ENCODE data around the gene INHBB. TPM values are rescaled to one million over a fixed set of nuclear protein-coding genes. Genes with fewer than 3 reads are reported as not detected.

INHBB gene
- polyA plus RNA-seq, 3 donors: 0.08 TPM; not detected in 2

DNA sequence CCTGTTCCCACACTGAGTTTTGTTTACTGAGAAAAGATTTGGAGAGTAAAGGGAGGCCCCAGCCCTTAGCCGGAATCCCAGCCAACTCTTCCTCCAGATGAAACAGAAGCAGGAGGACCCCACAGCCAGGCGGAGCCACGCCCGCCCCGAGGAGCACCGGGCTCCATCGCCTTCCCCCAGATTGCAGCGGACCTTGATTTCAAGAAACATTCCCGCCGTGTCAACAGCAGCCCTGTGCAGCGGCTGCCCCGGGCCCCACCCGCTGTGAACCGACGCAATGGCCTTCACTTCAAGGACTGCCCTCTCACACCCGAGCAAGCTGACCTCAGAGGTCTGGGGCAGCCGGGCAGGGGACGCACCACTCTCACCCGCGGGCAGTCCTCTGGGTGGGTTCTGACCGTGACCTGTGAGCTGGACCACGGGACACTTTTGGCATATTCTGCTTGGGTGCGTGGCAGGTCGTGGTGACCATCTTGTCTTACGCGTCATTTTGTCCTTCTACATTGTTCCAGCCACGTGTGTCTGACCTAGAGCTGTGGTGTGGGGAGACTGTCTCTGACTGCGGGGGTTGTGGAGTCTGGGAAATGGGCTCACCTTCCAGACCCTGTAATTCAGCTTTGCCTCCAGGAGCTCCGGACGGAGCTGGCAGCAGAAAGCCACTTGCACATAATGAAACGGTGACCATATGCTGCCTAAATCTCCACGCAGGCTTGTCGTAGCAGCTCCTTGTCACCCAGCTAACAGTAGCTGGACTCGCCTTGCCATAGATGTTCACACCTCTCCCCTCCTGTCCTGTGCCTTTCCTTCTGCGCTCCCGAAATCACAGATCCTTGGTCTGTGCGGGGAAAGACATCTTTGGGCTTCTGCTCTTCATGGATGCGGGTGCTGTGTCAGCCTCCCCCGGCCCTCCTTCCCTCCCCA is 32.0 kb upstream of the INHBB start:
- Histone ChIP-seq H3K9me3 (replicated peaks in 1 of 2; ENCODE audit: control insufficient read depth in 1 of 2, insufficient read depth in 1 of 2, low read length in 2 of 2) (no peaks in the 10 kb centered on the region), H3K4me3 (replicated peaks in 1 of 3; ENCODE audit: low read depth in 2 of 3, low read length in 3 of 3) (peak overlapping the region in 2 of 3 experiments; percentile 3 to 66), H3K4me1 (ENCODE audit: control insufficient read depth in 1 of 2, insufficient read depth in 2 of 2, low read length in 2 of 2) (peaks cover 6 to 9% of the 10 kb centered on the region in 2 donors), H4K20me1 (ENCODE audit: insufficient read depth, low read length) (no peaks in the 10 kb centered on the region), H3K36me3 (replicated peaks in 1 of 2; ENCODE audit: control insufficient read depth in 1 of 2, insufficient read depth in 2 of 2, low read length in 2 of 2) (no peaks in the 10 kb centered on the region), H3K27me3 (ENCODE audit: control insufficient read depth in 2 of 2, insufficient read depth in 2 of 2, low read length in 2 of 2) (peaks cover 0 to 8% of the 10 kb centered on the region in 2 donors), H3K79me2 (ENCODE audit: insufficient read depth, low read length) (no peaks in the 10 kb centered on the region), H3K27ac (ENCODE audit: low read depth in 1 of 2, low read length in 2 of 2) (no peak overlapping the region), H3K4me2 (replicated peaks; ENCODE audit: extremely low read depth, low read length, poor library complexity, severe bottlenecking) (peak overlapping the region; percentile 74), H3K9ac (ENCODE audit: insufficient read depth, low read length, poor library complexity, severe bottlenecking) (no peak overlapping the region), H2AFZ (ENCODE audit: insufficient read depth, low read depth, low read length, poor library complexity, severe bottlenecking) (peak overlapping the region; percentile 86)
- Mint-ChIP-seq H3K9me3 (peaks cover 0 to 2% (median 0%) of the 10 kb centered on the region in 7 donors), H3K27ac (no peak overlapping the region), H3K4me1 (peaks cover 19% of the 10 kb centered on the region), H3K4me3 (peak overlapping the region; percentile 70 to 90), H3K27me3 (ENCODE audit: low read depth in 3 of 3) (peaks cover 19 to 28% (median 21%) of the 10 kb centered on the region in 3 donors), H3K36me3 (no peaks in the 10 kb centered on the region)
- TF ChIP-seq, protein P1, sequence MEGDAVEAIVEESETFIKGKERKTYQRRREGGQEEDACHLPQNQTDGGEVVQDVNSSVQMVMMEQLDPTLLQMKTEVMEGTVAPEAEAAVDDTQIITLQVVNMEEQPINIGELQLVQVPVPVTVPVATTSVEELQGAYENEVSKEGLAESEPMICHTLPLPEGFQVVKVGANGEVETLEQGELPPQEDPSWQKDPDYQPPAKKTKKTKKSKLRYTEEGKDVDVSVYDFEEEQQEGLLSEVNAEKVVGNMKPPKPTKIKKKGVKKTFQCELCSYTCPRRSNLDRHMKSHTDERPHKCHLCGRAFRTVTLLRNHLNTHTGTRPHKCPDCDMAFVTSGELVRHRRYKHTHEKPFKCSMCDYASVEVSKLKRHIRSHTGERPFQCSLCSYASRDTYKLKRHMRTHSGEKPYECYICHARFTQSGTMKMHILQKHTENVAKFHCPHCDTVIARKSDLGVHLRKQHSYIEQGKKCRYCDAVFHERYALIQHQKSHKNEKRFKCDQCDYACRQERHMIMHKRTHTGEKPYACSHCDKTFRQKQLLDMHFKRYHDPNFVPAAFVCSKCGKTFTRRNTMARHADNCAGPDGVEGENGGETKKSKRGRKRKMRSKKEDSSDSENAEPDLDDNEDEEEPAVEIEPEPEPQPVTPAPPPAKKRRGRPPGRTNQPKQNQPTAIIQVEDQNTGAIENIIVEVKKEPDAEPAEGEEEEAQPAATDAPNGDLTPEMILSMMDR (IDR thresholded peaks at IDR 0.05): no peak
- WGBS (ENCODE audit: insufficient coverage): 80% methylated on average over 32 of the region's 39 CpGs
- DNase-seq: no peak
- intact Hi-C loops (cut with micrococcal nuclease): loop anchor here (5.0 to 10.0 kb wide), 3 partner anchors 89 to 612 kb away; partner anchors contain the start of gene TMEM185B (in 1 of the 2)

DNA sequence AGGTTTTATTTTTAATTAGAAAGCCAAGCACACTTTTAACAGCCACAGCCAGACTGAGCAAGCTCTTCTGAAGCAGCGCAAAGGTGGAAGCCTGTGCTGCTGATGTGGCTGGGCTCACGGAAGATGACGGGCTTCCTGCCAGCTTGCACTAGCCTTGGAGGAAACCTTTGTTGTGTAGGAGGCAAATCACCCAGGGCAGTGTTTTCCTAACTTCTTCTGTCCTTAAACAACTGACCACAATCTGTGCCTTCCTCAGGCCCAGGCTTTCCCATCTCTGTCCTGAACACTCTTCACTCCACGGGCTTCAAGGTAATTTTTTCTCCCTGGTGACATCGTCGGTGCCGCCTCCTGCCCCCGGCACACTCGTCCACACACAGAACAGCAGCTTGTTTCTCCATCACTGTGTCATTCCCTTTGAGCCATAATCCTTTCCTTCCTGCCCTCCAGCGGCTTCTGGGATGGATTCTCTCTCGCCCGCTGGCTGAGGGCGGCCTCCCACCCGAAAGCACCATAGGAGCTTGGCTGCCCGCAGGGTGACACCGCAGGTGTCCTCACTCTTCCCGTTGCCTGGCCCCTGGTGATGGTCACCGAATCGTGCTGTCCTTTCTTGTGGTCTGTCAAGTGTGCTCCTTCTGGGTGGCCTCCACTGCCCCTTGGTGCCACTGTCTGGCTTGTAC is 31.1 kb upstream of the INHBB start:
- Histone ChIP-seq H3K27me3 (ENCODE audit: control insufficient read depth in 2 of 2, insufficient read depth in 2 of 2, low read length in 2 of 2) (peaks cover 0 to 8% of the 10 kb centered on the region in 2 donors), H2AFZ (ENCODE audit: insufficient read depth, low read depth, low read length, poor library complexity, severe bottlenecking) (no peak overlapping the region), H3K9me3 (replicated peaks in 1 of 2; ENCODE audit: control insufficient read depth in 1 of 2, insufficient read depth in 1 of 2, low read length in 2 of 2) (no peaks in the 10 kb centered on the region), H3K79me2 (ENCODE audit: insufficient read depth, low read length) (no peaks in the 10 kb centered on the region), H3K9ac (ENCODE audit: insufficient read depth, low read length, poor library complexity, severe bottlenecking) (no peak overlapping the region), H3K4me3 (replicated peaks in 1 of 3; ENCODE audit: low read depth in 2 of 3, low read length in 3 of 3) (no peak overlapping the region), H3K36me3 (replicated peaks in 1 of 2; ENCODE audit: control insufficient read depth in 1 of 2, insufficient read depth in 2 of 2, low read length in 2 of 2) (no peaks in the 10 kb centered on the region), H3K27ac (ENCODE audit: low read depth in 1 of 2, low read length in 2 of 2) (no peak overlapping the region), H3K4me1 (ENCODE audit: control insufficient read depth in 1 of 2, insufficient read depth in 2 of 2, low read length in 2 of 2) (peaks cover 6 to 9% of the 10 kb centered on the region in 2 donors), H3K4me2 (replicated peaks; ENCODE audit: extremely low read depth, low read length, poor library complexity, severe bottlenecking) (no peak overlapping the region), H4K20me1 (ENCODE audit: insufficient read depth, low read length) (no peaks in the 10 kb centered on the region)
- Mint-ChIP-seq H3K9me3 (peaks cover 0 to 2% (median 0%) of the 10 kb centered on the region in 7 donors), H3K27ac (peak overlapping the region in 2 of 7 donors; percentile 20 to 52), H3K4me1 (peaks cover 19% of the 10 kb centered on the region), H3K4me3 (peak overlapping the region in 1 of 2 donors; percentile 3), H3K36me3 (no peaks in the 10 kb centered on the region), H3K27me3 (ENCODE audit: low read depth in 3 of 3) (peaks cover 19 to 28% (median 21%) of the 10 kb centered on the region in 3 donors)
- TF ChIP-seq, protein P1 (IDR thresholded peaks at IDR 0.05): no peak
- no peak for DNase-seq
- WGBS (ENCODE audit: insufficient coverage): 91% methylated on average over 16 of the region's 19 CpGs
- intact Hi-C loops (cut with micrococcal nuclease): loop anchor here (5.0 to 10.0 kb wide), 3 partner anchors 90 to 613 kb away; partner anchors contain the start of gene TMEM185B (in 1 of the 2)

Data from CD14-positive monocyte (primary cell).